ENCODE results near the gene DVL2. TPM values are rescaled to one million over a fixed set of nuclear protein-coding genes. Genes with fewer than 3 reads are reported as not detected.
"Not testable (repeated sequence)": the region's sequence is repeated elsewhere in the genome, so short reads cannot be mapped to it uniquely, and the experiment has no call there.

DVL2 gene
- total and polyA plus RNA-seq, 9 donors = 8.2 to 80.6 (median 55.8) TPM

GRCh38 chr17:7249214-7249613 lies 14.9 kb upstream of the DVL2 start:
- no peak overlapping the region for H3K4me3 ChIP-seq

GRCh38 chr17:7248796-7249195 lies 14.5 kb upstream of the DVL2 start:
- Histone ChIP-seq H3K36me3 (no peaks in the 10 kb centered on the region), H3K27me3 (no peaks in the 10 kb centered on the region), H3K4me1 (ENCODE audit: insufficient read depth) (peaks cover 9% of the 10 kb centered on the region), H3K9me3 (no peaks in the 10 kb centered on the region), H3K27ac (no peak overlapping the region), H3K4me3 (no peak overlapping the region)
- intact Hi-C loops (cut with DNase I) = no loop called here
- TF ChIP-seq POLR2A (IDR thresholded peaks at IDR 0.05) (no peak), EP300 (IDR thresholded peaks at IDR 0.05) (no peak), CTCF (IDR thresholded peaks at IDR 0.05) (no peak)
- DNase-seq = no peak
- 69 to 74% (median 73%) methylated on average over 4 of the region's 4 CpGs for WGBS, 3 donors

More at GRCh38 chr17:7249214-7249613, 14.9 kb upstream of the DVL2 start:
- no peaks in the 10 kb centered on the region for H3K27me3 ChIP-seq
- peaks cover 9% of the 10 kb centered on the region for H3K4me1 ChIP-seq (ENCODE audit: insufficient read depth)
- DNase-seq = no peak
- intact Hi-C loops (cut with DNase I) = no loop called here
- 69 to 75% (median 72%) methylated on average over 6 of the region's 6 CpGs for WGBS, 3 donors
- H3K9me3 ChIP-seq = no peaks in the 10 kb centered on the region
- no peak overlapping the region for H3K27ac ChIP-seq
- no peaks in the 10 kb centered on the region for H3K36me3 ChIP-seq
- TF ChIP-seq EP300 (IDR thresholded peaks at IDR 0.05) (no peak), CTCF (IDR thresholded peaks at IDR 0.05) (no peak), POLR2A (IDR thresholded peaks at IDR 0.05) (no peak)

- no peak overlapping the region for H3K27ac ChIP-seq
- intact Hi-C loops (cut with DNase I) = no loop called here
- TF ChIP-seq POLR2A (IDR thresholded peaks at IDR 0.05) (no peak), CTCF (IDR thresholded peaks at IDR 0.05) (no peak), EP300 (IDR thresholded peaks at IDR 0.05) (no peak)
- no peaks in the 10 kb centered on the region for H3K27me3 ChIP-seq
- no peaks in the 10 kb centered on the region for H3K36me3 ChIP-seq
- H3K4me1 ChIP-seq (ENCODE audit: insufficient read depth) = peaks cover 9% of the 10 kb centered on the region
- no peak for DNase-seq
- WGBS, 3 donors = 86 to 90% (median 87%) methylated on average over 5 of the region's 5 CpGs
- H3K9me3 ChIP-seq = no peaks in the 10 kb centered on the region
- H3K4me3 ChIP-seq = no peak overlapping the region
Observed at GRCh38 chr17:7246779-7247178, 12.5 kb upstream of the DVL2 start.

GRCh38 chr17:7243838-7244237 lies 9.5 kb upstream of the DVL2 start:
- H3K9me3 ChIP-seq; H3K27me3 ChIP-seq; H3K4me1 ChIP-seq (ENCODE audit: insufficient read depth); H3K4me3 ChIP-seq; H3K36me3 ChIP-seq; intact Hi-C loops (cut with DNase I): not testable (repeated sequence)
- 70 to 73% (median 73%) methylated on average over 10 of the region's 10 CpGs for WGBS, 3 donors
- DNase-seq = peak in 3 of 5 donors; percentile 39 to 42 (median 39)
- peak overlapping the region in 1 of 2 donors; percentile 98 for H3K27ac ChIP-seq

- no peaks in the 10 kb centered on the region for H3K27me3 ChIP-seq
- WGBS, 3 donors = 26 to 36% (median 29%) methylated on average over 2 of the region's 2 CpGs
- H3K27ac ChIP-seq = peak overlapping the region; percentile 91 to 98
- peak overlapping the region; percentile 86 for H3K4me3 ChIP-seq
- H3K4me1 ChIP-seq (ENCODE audit: insufficient read depth) = peaks cover 6% of the 10 kb centered on the region
- DNase-seq = no peak
- no peaks in the 10 kb centered on the region for H3K36me3 ChIP-seq
- TF ChIP-seq CTCF (IDR thresholded peaks at IDR 0.05) = no peak
- no peak for TF ChIP-seq POLR2A (IDR thresholded peaks at IDR 0.05)
- no peak for TF ChIP-seq EP300 (IDR thresholded peaks at IDR 0.05)
- H3K9me3 ChIP-seq = no peaks in the 10 kb centered on the region
- intact Hi-C loops (cut with DNase I) = no loop called here
Observed at GRCh38 chr17:7243453-7243729, 9.1 kb upstream of the DVL2 start.

Measured in ovary (tissue), 9 donors.